GM18511 (cell line): ENCODE data around the gene AJM1.
"Not testable (repeated sequence)": the region's sequence is repeated elsewhere in the genome, so short reads cannot be mapped to it uniquely, and the experiment has no call there.

ENCODE experiments used
- ATAC-seq: cut with Tn5 transposase; IDR thresholded peaks from one replicate; pipeline ENCODE4 v1.9.1; 2021; ENCODE audit warnings: mild to moderate bottlenecking, moderate library complexity; ENCODE audit not compliant: unreplicated experiment

The AJM1 gene

DNA sequence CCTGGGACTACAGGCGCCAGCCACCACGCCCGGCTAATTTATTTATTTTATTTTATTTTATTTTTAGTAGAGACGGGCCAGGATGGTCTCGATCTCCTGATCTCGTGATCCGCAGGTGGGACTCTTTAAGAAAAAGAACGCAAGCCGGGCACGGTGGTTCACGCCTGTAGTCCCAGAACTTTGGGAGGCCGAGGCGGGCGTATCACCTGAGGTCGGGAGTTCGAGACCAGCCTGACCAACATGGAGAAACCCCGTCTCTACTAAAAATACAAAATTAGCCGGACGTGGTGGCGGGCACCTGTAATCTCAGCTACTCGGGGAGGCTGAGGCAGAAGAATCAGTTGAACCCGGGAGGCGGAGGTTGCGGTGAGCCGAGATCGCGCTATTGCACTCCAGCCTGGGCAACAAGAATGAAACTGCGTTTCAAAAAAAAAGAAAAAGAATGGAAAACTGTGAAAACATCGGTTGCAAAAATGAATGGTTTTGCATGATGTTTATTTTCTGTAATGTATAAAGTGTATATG lies 24.7 kb downstream of the AJM1 start:
- not testable (repeated sequence) for ATAC-seq

DNA sequence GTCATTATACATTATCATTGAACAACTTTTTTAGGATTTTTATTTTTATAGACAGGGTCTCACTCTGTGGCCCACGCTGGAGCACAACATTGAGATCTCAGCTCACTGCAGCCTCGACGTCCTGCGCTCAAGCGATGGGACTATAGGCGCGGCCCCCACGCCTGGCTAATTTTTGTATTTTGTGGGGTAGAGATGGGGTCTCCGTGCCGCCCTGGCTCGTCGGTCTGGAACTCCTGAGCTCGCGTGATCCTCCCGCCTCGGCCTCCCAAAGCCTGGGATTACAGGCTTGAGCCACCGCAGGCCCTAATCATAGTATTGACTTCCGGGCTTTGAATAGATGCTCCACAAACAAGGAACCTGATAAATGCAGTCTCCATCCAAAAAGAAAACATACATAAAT lies 25.2 kb downstream of the AJM1 start:
- no peak for ATAC-seq

DNA sequence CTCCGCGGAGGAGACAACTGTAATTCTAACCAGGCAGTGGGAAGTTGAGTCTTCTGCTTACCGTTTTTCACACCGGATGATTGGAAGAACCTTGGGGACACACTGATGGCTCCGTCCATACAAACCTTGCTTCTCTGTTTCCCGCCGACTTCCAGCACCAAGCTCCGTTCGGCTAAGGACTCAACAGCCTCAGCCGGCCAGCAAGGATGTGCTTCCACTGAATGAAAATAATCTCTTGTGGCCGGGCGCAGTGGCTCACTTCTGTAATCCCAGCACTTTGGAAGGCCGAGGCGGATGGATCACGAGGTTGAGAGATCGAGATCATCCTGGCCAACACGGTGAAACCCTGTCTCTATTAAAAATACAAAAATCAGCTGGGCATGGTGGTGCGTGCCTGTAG lies 25.6 kb downstream of the AJM1 start:
- no peak for ATAC-seq

DNA sequence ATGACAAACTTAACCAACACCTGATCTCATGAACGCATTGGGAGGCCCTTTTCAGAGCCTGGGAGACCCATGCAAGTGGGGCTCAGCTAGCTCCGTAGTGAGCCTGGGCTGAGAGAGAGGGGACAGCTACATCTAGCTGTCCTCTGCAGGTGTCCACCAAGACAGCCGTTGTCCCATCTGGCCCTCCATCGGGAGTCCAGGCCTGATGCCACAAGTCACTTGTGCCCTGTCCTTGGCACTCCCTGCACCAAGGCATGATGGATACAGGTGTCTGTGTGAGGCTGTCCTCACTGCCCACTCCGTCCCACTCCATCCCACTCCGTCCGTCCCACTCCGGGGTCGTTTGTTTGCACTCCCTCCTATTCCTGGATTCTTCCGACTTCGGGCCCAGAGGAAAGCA lies 26.4 kb downstream of the AJM1 start:
- no peak for ATAC-seq

DNA sequence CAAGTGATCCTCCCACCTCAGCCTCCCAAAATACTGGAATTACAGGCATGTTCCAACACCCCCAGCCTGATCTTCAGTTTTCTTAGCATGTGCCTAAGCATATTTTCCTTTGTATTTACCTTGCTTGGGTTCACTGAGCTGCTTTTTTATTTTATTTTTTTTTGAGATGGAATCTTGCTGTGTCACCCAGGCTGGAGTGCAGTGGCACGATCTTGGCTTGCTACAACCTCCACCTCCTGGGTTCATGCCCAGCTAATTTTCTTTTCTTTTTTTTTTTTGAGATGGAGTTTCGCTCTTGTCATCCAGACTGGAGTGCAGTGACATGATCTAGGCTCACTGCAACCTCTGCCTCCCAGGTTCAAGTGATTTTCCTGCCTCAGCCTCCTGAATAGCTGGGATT lies 27.3 kb downstream of the AJM1 start:
- ATAC-seq: not testable (repeated sequence)

DNA sequence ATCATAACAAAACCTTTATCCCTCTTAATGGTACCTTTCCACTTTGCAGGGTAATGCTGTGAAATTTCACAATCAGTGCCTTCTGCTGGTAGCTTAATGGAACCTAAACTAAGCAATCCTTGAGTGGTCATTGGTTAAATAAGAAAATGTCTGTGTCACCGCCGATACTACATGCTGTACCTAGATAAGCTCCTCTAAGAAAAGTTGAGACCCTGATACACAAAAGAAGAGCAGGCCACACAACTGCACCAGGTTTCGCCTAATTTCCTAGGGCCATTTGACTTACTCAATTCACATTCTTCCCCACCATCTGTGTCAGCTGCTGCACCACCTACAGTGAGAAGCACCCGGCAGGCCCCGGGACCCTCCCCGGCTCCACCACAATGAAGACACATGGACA lies 32.9 kb downstream of the AJM1 start:
- no peak for ATAC-seq

DNA sequence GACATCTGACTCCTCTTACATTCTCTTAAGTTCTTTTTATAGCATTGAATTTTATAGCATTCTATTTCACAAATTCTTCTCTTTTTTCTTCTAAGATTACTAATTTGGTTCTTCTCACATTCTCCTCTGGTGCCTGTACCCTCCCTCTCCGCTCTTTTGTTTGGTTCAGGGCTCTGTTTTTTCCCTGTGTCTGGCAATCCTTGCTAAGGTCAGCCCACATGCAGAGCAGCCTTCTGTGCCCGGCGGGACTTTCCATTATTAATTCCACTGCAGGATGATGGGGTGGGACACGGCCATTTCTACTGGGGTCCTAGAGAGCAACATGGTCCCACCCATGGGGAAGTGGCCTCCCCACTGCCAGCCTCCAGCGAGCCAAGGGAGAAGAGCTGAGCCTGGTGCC lies 34.2 kb downstream of the AJM1 start:
- no peak for ATAC-seq

DNA sequence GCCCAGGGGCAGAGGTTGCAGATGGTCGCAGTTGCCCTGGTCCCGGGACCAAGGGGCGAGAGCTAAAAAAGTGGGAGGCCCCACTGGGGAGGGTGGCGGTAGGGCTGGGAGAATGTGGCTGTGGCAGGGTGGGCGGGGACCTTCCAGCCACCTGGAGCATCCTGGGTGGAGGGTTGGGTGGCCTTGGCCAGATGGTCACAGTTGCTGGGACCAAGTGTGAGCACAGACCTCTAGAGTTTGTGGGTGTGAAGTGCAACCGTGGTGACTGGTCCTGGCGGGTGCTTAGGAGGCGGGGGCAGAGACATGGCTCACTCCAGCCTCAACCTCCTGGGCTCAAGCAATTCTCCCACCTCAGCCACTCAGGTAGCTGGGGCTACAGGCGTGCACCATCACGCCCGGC lies 38.4 kb downstream of the AJM1 start:
- no peak for ATAC-seq

DNA sequence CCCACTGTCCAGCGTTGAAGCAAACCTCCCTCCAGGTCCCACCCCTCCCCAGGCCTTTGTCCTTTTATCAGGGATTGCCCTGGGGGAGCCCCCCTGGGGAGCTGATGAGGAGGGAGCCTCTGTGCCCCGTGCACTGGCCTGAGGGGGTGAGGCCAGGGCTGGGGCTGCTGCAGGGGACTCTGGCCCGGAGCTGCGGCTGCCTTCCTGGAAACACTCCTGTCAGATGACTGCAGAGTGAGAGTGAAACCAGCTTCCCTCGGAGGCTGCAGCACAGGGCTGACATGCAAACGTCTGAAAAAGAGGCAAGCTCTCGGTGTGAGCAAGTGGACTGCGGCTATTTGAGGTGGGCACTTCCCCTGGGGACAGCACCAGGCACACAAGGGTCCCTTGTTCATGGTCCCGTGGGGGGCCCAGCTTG lies 39.4 kb downstream of the AJM1 start:
- ATAC-seq: peak; percentile 46

DNA sequence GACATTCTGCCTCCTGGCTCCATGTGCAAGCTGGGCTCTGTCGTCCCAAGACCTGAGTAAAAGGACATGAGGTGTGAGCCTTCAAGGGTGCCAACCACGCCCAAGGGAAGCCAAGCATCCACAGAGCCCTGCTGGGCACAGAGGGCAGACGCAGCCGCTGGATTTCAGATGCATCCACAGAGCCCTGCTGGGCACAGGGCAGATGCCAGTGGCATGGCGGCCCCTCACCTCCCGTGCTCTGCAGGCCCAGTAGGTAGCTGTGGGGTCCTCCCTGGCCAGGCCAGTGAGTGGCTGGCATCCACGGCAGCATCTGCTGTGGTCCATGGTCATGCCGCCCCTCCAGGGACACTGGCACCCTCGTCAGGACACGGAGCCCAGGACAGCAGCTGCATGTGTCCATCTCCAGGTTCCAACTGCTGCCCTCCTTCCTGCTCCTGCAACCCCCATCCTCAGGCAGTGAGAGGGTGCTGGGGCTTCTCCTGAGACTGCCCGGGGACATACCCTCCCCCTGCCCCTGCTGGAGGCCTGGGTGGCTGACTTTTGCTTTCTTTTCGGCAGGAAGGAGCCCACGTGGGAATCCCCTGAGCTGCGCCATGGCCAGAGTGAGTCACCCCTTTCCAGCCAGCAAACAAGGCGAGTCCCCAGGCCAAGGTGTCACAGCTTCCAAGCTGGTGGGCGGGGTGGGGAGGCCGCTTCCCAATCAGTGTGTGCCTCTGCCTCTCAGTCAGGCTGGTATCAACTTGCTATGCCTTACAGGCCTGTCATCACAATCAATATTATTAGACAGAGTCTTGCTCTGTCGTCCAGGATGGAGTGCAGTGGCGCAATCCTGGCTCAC lies 40.0 kb downstream of the AJM1 start:
- ATAC-seq: peak; percentile 37

DNA sequence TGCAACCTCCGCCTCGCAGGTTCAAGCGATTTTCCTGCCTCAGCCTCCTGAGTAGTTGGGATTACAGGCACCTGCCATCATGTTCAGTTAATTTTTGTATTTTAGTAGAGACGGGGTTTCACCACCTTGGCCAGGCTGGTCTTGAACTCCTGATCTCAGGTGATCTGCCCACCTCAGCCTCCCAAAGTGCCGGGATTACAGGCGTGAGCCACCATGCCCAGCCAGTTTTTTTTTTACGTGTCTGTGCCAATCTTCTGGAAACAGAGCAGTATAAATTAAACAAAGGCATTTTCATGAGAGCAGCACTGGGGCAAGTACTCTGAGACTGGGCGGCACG lies 40.6 kb downstream of the AJM1 start:
- not testable (repeated sequence) for ATAC-seq

DNA sequence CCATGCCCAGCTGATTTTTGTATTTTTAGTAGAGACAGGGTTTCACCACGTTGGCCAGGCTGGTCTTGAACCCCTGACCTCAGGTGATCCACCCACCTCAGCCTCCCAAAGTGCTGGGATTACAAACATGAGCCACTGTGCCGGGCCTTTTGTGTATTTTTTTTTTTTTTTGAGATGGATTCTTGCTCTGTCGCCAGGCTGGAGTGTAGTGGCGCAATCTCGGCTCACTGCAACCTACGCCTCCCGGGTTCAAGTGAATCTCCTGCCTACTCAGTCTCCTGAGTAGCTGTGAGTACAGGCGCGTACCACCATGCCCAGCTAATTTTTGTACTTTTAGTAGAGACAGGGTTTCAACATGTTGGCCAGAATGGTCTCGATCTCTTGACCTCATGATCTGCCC lies 41.4 kb downstream of the AJM1 start:
- not testable (repeated sequence) for ATAC-seq

DNA sequence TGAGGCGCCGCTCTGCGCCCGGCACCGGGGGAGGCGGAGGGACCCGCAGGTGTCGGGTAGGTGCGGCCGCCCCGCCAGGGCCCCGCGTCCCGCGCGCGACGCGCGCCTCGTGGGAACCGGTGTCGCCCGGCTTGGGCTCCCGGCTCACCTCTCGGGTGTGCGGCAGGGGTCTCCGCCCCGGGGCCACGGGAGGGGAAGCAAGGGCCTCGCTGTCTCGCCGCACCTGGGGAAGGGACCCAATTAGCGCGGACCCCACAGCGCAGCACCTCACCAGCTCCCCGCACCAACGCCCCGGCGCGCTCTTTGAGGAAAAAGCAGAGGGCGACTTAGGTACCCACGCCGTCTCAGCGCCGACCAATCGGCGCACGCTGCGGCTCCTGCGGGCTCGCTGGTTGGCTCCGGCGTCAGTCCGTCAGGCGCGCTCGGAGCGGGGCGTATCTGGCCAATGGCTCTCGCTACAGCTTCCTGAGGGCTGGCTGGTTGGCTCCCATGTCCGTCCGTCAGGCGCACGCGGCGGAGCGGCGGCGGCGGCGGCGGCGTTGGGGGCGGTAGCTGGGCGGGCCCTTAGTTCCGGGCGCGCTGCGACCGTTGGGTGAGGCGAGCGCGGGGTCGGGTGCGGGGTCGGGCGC lies 43.8 kb downstream of the AJM1 start, which contains the start of gene TRAF2:
Gene TRAF2 (plus strand): TSS at position 567 of the 629 bp plus-strand sequence. CDS start 12,225 bp downstream, outside the sequence.
- peak; percentile 81 for ATAC-seq

DNA sequence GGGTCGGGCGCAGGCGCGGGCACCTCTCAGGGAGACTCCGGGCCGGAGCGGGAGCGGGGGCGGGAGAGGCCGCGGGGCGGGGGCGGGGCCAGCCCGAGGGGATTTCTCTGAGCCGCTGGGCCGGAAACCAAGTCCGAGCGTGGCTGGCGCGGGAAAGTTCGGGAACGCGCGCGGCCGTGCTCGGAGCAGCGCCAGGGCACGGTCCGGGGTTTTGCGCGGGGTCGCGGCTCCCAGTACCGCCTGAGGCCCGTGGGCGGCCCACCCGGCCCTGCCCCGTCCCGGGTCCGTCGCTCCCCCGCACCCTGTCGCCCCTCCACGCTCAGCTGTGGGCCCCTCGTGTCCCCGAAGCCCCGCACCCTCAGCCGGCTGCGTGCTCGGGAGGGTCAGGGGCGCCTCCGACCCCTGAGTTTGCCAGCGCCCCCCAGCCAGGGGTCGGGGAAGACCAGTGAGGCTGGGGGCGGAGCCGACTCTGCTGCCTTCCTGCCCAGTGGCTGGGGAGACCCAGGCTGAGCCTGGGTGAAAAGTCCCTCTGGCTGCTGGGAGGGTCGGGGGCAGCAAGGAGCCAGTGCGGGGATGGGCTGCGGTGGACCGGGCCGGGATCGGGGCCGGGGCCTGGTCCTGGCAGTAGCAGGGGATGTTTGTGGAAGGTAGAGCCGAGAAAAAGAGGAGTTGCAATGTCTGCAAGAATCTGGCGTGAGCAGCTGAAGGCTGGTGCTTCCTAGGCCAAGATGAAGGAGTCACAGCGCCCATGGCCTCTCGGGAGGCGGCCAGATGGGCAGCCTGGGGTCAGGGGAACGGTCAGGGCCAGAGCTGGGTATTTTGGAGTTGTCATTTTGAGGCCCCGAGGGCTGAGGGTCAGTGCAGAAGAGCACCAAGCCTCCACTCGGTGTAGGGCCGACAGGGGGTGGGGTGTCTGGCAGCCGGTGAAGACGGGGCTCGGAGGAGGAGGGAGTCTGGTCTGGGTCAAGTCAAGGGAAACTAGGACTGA lies 44.6 kb downstream of the AJM1 start:
- peak; percentile 37 for ATAC-seq

DNA sequence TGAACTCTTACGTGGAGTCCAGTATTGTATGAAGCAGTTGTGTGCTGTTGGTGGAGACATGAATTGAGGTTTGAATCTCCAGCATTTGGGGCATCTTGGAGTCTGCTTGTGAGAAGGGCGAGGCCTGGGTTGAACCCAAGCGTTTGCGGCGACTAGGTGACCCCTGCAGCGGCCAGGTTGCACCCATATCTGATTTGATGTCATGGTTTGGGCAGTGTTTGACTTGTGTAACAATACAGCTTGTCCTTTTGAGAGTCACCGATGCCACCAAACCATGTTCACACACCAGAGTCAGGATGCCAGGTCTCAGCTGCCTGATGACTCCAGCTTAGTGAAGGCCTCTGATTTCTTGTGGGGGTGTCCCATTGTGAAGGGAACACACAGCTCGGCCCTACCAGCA lies 46.2 kb downstream of the AJM1 start:
- ATAC-seq: no peak

DNA sequence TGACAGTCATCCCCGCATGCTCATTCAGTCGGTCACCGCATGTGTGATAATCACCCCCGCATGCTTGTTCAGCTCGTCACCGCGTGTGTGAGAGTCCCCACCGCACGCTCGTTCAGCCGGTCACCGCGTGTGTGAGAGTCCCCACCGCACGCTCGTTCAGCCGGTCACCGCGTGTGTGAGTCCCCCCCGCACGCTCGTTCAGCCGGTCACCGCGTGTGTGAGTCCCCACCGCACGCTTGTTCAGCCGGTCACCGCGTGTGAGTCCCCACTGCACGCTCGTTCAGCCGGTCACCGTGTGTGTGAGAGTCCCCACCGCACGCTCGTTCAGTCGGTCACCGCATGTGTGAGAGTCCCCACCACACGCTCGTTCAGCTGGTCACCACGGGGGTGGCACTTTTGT lies 47.6 kb downstream of the AJM1 start:
- no peak for ATAC-seq

DNA sequence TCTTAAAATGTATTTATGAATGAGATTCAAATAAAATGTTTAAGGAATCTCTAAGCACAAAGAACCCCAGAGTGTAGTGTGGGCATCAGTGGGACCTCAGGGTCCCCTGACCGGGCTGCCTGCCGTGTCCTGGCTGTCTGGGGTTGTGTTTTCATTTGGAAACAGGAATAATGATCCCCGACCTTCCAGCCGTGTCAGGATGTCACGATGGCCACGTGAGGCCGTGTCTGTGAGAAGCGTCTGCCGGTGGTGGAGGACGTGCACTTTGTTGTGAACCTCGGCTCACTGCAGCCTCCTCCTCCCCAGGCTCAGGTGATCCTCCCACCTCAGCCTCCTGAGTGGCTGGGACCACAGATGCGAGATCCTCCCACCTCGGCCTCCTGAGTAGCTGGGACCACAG lies 48.4 kb downstream of the AJM1 start:
- no peak for ATAC-seq
